Kidney (tissue), 14 donors: Measurements from ENCODE around the gene RPL13. TPM values are rescaled to one million over a fixed set of nuclear protein-coding genes. Genes with fewer than 3 reads are reported as not detected.
"Not testable (repeated sequence)": the region's sequence is repeated elsewhere in the genome, so short reads cannot be mapped to it uniquely, and the experiment has no call there.

Source experiments
- DNase-seq, 5 donors: peaks; one replicate each; pipeline ENCODE4 v3.0.0-alpha.2; 2013 to 2020
- FAIRE-seq: peaks from 2 replicates; lab custom pipeline; 2012; peaks lifted over from hg19 to GRCh38; lab: Jason Lieb, UNC
- H3K27ac ChIP-seq, 2 donors: one replicate each; pipeline ENCODE4 v1.7.0; 2013; ENCODE audit warnings: low read depth in 2 of 2, low read length in 2 of 2, inconsistent platforms in 1 of 2
- H3K27me3 ChIP-seq: one replicate; pipeline ENCODE4 v1.7.1; 2013; ENCODE audit warnings: low read length, inconsistent platforms; ENCODE audit not compliant: control insufficient read depth, insufficient read depth
- H3K36me3 ChIP-seq, 3 donors: one replicate each; pipeline versions ENCODE4 v1.7.0 to v1.7.1; 2013; ENCODE audit warnings: low read length in 3 of 3, control low read depth in 1 of 3, inconsistent platforms in 1 of 3; ENCODE audit not compliant: insufficient read depth in 3 of 3, control insufficient read depth in 2 of 3
- H3K4me1 ChIP-seq, 3 donors: one replicate each; pipeline versions ENCODE4 v1.7.0 to v1.7.1; 2013; ENCODE audit warnings: low read length in 3 of 3, inconsistent platforms in 1 of 3, low read depth in 1 of 3; ENCODE audit not compliant: control insufficient read depth in 2 of 3, insufficient read depth in 2 of 3
- H3K4me3 ChIP-seq, 3 donors: one replicate each; pipeline versions ENCODE4 v1.7.0 to v1.8.1; 2013; ENCODE audit warnings: low read length in 3 of 3, control low read depth in 1 of 3, inconsistent platforms in 1 of 3
- H3K9ac ChIP-seq, 3 donors: one replicate each; pipeline versions ENCODE4 v1.7.0 to v1.7.1; 2013; ENCODE audit warnings: low read length in 3 of 3, control low read depth in 1 of 3, inconsistent platforms in 1 of 3
- H3K9me3 ChIP-seq, 3 donors: one replicate each; pipeline versions ENCODE4 v1.7.0 to v1.7.1; 2013; ENCODE audit warnings: low read length in 3 of 3, control low read depth in 1 of 3, inconsistent platforms in 1 of 3; ENCODE audit not compliant: control insufficient read depth in 2 of 3, insufficient read depth in 1 of 3
- intact Hi-C: fragments of 100-400 bp; cut with DNase I; formaldehyde crosslinking; loops from one replicate; pipeline ENCODE4 v1.11.1; 2022
- polyA plus RNA-seq: library from polyadenylated mRNA; stranded (reverse); fragments of 350-450 nt; fragmentation: Illumina TruSeq; extraction: RNeasy Lipid Tissue Mini Kit (QIAGEN cat#74804); gene quantifications from one replicate; pipeline ENCODE4 v1.2.3, GENCODE V29; 2014; ENCODE audit warnings: low read depth, low replicate concordance; ENCODE audit not compliant: insufficient read depth
- total RNA-seq: library from RNA; stranded (reverse); fragmentation: NEBNext Ultra II Directional; extraction: Animal tissue kit (Norgen Biotek cat#: 25700); gene quantifications from one replicate; pipeline ENCODE4 v1.2.1, GENCODE V29; 2021
- TF ChIP-seq, protein P1 (sequence below): IDR thresholded peaks from 3 replicates; pipeline ENCODE4 v1.5.1; 2012; ENCODE audit warnings: mild to moderate bottlenecking, moderate library complexity, borderline replicate concordance; ENCODE audit not compliant: insufficient read depth; ENCODE audit errors: extremely low read depth
- donor health status: control.
- donor health status: control.
- donor health status: control.
- donor health status: control.
- donor health status: control.
- donor health status: DM: yes; HTN: yes; CAD: no.
- donor health status: Normal renal cell carcinoma (clear cell type).

The RPL13 gene
- total and polyA plus RNA-seq, 2 donors from 2014 or later: 1,694 to 3,146 TPM

DNA sequence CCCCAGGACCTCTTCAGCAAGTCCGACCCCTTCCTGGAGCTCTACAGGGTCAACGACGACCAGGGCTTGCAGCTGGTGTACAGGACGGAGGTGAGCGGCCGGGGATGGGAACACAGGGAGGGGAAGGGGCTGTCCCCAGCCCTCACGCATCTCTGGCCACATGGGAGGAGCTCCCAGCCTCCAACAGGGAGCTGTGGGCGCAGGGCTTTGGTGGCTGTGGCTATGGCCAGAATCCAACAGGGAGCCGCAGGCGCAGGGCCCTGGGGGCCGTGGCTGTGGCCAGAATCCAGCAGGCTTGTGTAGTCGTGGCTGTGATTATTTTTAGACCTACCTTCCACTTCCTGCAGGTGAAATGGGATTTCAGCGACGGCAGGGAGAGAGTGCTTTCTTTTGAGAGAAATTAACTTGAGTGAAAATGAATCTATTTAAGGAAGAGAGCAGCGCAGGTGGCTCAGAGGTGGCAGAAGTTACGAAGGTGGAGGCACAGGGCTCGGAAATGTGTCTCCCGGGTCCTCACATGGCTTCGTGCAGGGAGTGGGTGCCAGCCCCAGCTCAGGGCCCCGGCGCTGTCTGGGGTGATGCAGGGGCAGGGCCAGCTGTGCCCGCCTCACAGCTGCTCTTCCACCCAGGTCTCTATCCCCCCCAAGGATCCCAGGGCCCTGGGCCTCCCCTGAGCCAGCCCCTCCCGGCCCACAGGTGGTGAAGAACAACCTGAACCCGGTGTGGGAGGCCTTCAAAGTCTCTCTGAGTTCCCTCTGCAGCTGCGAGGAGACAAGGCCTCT, 24.5 kb downstream of the RPL13 start:
- Histone ChIP-seq H3K27ac (no peak overlapping the region), H3K4me3 (no peak overlapping the region), H3K36me3 (no peaks in the 10 kb centered on the region), H3K27me3 (no peaks in the 10 kb centered on the region), H3K9ac (no peak overlapping the region), H3K9me3 (no peaks in the 10 kb centered on the region), H3K4me1 (peaks cover 0 to 9% (median 0%) of the 10 kb centered on the region in 3 donors)
- intact Hi-C loops: no loop called here
- FAIRE-seq (no peak), DNase-seq (peak in 1 of 5 donors; percentile 69)
- TF ChIP-seq, protein P1, sequence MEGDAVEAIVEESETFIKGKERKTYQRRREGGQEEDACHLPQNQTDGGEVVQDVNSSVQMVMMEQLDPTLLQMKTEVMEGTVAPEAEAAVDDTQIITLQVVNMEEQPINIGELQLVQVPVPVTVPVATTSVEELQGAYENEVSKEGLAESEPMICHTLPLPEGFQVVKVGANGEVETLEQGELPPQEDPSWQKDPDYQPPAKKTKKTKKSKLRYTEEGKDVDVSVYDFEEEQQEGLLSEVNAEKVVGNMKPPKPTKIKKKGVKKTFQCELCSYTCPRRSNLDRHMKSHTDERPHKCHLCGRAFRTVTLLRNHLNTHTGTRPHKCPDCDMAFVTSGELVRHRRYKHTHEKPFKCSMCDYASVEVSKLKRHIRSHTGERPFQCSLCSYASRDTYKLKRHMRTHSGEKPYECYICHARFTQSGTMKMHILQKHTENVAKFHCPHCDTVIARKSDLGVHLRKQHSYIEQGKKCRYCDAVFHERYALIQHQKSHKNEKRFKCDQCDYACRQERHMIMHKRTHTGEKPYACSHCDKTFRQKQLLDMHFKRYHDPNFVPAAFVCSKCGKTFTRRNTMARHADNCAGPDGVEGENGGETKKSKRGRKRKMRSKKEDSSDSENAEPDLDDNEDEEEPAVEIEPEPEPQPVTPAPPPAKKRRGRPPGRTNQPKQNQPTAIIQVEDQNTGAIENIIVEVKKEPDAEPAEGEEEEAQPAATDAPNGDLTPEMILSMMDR: no peak

DNA sequence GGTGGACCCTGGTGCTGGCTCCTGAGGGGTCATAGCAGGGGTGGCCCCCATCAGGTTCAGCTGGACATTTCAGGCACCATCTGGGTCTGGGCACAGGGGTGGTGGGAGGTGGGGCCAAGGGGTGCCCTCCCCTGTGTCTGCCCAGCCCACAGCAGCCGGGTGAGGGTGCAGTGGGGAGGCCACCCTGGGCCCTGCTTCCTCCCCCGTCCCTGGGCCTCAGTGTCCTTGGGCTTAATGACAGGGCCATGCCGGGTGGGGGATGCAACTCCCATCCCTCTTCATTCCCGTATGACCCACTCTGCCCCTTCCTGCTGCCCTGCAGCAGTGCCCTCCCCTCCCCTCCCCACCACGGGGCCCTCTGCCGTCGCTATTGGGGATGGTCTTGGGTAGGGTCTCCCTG, 25.7 kb downstream of the RPL13 start:
- peak in 1 of 5 donors; percentile 63 for DNase-seq
- Histone ChIP-seq H3K4me3 (no peak overlapping the region), H3K27ac (no peak overlapping the region), H3K36me3 (no peaks in the 10 kb centered on the region), H3K4me1 (peaks cover 0 to 9% (median 0%) of the 10 kb centered on the region in 3 donors), H3K9me3 (no peaks in the 10 kb centered on the region), H3K27me3 (no peaks in the 10 kb centered on the region), H3K9ac (no peak overlapping the region)
- TF ChIP-seq, protein P1: no peak
- intact Hi-C loops: no loop called here
- no peak for FAIRE-seq

DNA sequence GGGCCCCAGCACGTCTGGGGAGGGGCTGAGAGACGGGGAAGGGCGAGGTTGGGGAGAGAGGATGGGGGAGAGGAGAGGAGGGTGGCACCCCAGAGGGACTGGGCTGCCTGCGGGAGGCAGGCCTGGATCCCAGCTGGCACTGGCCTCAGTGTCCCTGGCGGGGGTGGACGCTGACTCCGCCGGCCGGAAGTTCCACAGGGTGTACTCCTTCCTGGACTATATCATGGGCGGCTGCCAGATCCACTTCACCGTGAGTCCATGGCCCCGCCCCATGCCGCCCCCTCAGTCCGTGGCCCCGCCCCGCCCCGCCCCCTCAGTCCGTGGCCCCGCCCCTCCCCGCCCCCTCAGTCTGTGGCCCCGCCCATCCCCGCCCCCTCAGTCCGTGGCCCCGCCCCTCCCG, 26.4 kb downstream of the RPL13 start:
- Histone ChIP-seq H3K27me3 (no peaks in the 10 kb centered on the region), H3K9ac (no peak overlapping the region), H3K9me3 (no peaks in the 10 kb centered on the region), H3K4me1 (peaks cover 0 to 8% (median 0%) of the 10 kb centered on the region in 3 donors), H3K36me3 (no peaks in the 10 kb centered on the region), H3K27ac (no peak overlapping the region), H3K4me3 (no peak overlapping the region)
- DNase-seq: no peak
- TF ChIP-seq, protein P1: no peak
- no peak for FAIRE-seq
- intact Hi-C loops: no loop called here

DNA sequence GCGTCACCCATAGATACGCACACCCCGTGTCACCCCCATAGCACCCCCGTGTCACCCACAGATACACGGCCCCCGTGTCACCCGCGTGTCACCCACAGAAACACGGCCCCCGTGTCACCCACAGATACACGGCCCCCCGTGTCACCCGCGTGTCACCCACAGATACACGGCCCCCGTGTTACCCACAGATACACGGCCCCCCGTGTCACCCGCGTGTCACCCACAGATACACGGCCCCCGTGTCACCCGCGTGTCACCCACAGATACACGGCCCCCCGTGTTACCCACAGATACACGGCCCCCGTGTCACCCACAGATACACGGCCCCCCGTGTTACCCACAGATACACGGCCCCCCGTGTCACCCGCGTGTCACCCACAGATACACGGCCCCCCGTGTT, 27.2 kb downstream of the RPL13 start:
- H3K9ac ChIP-seq, H3K27ac ChIP-seq, FAIRE-seq, H3K27me3 ChIP-seq, DNase-seq, H3K9me3 ChIP-seq, H3K36me3 ChIP-seq, H3K4me1 ChIP-seq, H3K4me3 ChIP-seq, intact Hi-C loops: not testable (repeated sequence)
